Fibroblast of villous mesenchyme (primary cell): ENCODE results near the gene BICC1. TPM values are rescaled to one million over a fixed set of nuclear protein-coding genes. Genes with fewer than 3 reads are reported as not detected.
A peak's percentile ranks its signal among the peaks of the same experiment; 100 is the strongest.

ENCODE experiments used
- DNase-seq: peaks from one replicate; pipeline ENCODE4 v3.0.0-alpha.2; 2010; ENCODE audit warnings: low read depth
- H3K4me3 ChIP-seq: 2 replicates; pipeline ENCODE4 v1.5.1; 2011; ENCODE audit warnings: low read depth, mild to moderate bottlenecking, low read length
- CTCF ChIP-seq: IDR thresholded peaks from 2 replicates; pipeline ENCODE4 v1.5.1; 2012; ENCODE audit warnings: low read depth, mild to moderate bottlenecking, low read length; ENCODE audit not compliant: insufficient read depth
- total RNA-seq: library from RNA; depleted of rRNA; stranded (reverse); fragments of >200 nt; gene quantifications from 2 replicates; pipeline ENCODE4 v1.2.3, GENCODE V29; 2012

BICC1 gene
- total RNA-seq, 1 donor: 39.3 TPM

GRCh38 chr10:58839771-58840170 lies 327.1 kb downstream of the BICC1 start:
- no peak for DNase-seq
- no peak overlapping the region for H3K4me3 ChIP-seq
- TF ChIP-seq CTCF: no peak

- no peak for TF ChIP-seq CTCF
- no peak for DNase-seq
Observed at GRCh38 chr10:58840840-58841435, 328.3 kb downstream of the BICC1 start.

GRCh38 chr10:58842860-58843376 lies 330.2 kb downstream of the BICC1 start:
- DNase-seq: no peak
- no peak for TF ChIP-seq CTCF
- H3K4me3 ChIP-seq: no peak overlapping the region

More at GRCh38 chr10:58840840-58841435, 328.3 kb downstream of the BICC1 start:
- H3K4me3 ChIP-seq: no peak overlapping the region

GRCh38 chr10:58843760-58844159 lies 331.1 kb downstream of the BICC1 start:
- H3K4me3 ChIP-seq: no peak overlapping the region
- TF ChIP-seq CTCF: no peak
- DNase-seq: no peak

GRCh38 chr10:58844680-58845079 lies 332.0 kb downstream of the BICC1 start:
- TF ChIP-seq CTCF: no peak
- no peak overlapping the region for H3K4me3 ChIP-seq
- DNase-seq: no peak

GRCh38 chr10:58846856-58847255 lies 334.2 kb downstream of the BICC1 start:
- DNase-seq: no peak
- no peak for TF ChIP-seq CTCF
- H3K4me3 ChIP-seq: no peak overlapping the region

- peak; percentile 26 for DNase-seq
- H3K4me3 ChIP-seq: no peak overlapping the region
- no peak for TF ChIP-seq CTCF
Observed at GRCh38 chr10:58851606-58852005, 338.9 kb downstream of the BICC1 start.
